CD4-positive, alpha-beta T cell treated with Interleukin-10 for 1 hour (primary cell): ENCODE results near the gene SRGAP3.

Experiments
- DNase-seq: peaks from one replicate; pipeline ENCODE4 v3.0.0-alpha.2; 2020

Gene SRGAP3

DNA sequence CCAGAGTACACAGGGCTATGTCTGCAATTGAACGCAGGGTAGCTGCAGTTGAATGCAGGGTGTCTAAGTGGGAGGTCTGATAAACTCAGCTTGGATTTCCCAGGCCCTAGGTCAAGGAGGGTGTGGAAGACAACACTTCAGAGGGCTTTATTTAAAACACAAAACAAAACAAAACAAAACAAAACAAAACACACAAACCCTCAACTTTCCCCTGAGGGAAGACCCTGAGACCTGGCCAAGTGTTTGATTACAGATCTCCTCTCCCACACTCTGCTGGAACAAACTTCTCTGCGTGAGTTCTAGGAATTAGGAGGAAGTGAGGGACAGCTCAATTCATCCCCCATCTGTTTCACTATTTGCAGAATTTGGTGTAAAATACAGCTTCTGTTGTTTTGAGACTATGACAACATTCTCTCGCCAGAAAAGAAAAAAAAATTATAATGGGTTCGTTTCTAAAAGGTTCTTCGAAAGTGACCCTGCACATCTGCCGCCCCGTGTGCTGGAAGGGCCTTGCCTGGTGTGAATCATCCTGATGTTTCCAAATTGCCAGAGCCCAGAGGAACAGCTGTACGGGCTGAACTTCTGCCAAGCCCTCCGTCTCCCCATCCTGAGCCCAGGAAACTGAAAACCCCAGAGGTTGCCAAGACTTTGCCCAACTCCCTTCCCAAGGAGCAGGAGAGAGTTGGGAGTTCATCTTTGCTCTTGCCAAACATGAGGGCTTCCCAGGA is 212.9 kb downstream of the SRGAP3 start:
- DNase-seq, result no peak

DNA sequence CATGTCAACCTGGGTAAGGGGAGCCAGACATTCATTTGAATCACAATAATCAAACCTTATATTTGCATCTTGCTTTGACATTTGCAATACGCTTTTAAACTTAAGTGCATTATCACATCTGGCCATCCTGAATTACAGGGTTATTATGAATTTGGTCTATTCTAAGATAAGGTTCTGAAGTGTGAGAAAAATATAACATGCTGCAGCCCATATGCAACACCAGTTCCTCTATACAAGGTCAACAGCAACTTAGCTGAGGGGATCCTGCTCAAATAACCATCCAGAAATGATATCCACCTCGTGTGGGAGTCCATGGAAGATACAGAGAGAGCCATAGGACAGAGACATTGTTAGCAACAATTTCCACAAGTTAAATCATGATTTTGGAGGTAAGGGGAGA is 213.5 kb downstream of the SRGAP3 start:
- no peak for DNase-seq

DNA sequence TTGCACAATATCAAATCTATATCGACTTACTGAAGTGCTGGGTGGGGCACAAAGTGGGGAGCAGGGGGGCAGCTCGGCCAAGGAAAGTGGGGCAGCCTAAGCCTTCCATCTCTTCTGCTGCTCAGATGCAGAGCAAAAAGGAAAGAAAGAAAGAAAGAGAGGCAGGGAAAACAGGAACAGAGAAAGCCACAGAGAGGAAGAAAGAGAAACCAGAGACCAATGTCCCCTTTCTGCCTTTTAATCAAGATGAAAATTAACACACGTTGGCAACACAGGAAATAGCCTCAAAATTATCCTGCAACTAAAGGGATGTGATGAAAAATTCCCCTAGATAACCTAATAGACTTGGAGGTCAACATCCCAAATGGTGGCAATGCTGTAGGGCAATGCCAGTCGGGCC is 214.0 kb downstream of the SRGAP3 start:
- DNase-seq, result no peak

DNA sequence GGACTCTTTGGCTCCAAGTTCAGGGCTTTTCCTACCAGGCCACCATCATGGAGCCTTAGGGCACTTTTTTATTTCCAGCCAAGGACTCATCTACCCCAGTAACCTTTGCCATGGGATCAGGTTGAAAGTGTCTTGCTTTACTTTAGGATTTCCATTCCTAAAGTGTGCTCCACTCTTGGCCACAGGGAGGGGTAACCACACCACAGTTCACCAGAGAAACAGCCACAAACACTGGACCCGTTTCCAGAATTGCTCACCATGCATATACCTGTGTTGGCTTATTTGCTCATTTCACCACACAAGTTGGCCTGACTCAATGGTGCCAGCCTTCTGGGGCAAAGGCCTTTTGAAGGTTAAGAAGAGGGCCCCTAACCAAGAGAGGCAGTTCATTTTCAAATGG is 215.6 kb downstream of the SRGAP3 start:
- no peak for DNase-seq

DNA sequence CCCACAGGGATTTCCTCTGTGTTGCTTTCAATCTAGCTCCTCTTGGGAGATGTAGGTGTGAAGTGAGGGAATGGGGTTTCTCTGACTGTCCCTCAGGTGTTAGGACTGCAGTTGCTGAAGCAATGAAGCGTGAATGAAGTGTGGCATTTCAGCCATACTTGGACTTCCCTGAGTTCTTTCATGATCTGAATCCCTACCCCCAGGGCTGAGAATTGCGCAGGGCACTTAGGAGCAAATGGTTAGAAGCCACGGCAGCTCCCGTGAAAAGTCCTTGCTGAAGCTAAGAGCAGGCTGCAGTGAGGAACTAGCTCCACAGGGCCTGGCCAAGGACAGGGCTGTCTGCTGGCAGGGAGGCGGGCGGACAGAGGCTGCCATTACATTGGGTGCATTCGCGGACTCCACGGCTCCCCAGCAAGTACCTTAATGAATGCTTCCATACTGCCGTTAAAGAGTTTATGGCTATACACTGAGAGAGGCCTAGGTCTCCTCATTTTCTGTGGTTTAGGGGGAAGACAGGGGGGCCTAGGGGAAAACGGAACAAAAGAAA is 217.1 kb downstream of the SRGAP3 start:
- DNase-seq, result no peak

DNA sequence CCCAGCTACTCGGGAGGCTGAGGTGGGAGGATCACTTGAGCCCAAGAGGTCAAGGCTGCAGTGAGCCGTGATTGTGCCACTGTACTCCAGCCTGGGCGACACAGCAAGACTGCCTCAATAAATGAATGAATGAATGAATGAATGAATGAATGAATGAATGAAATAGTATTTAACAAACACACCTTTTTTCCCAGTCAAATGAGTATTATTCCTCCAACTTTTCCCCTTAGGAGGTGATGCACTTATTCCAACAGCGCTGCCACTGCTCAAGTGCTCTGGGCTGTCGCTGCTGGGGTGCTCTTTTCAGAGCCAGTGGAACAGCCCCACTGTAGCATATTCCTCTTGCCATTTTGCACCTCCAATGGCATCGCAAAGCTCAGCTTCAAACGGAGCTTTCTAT is 219.4 kb downstream of the SRGAP3 start:
- DNase-seq, result no peak

DNA sequence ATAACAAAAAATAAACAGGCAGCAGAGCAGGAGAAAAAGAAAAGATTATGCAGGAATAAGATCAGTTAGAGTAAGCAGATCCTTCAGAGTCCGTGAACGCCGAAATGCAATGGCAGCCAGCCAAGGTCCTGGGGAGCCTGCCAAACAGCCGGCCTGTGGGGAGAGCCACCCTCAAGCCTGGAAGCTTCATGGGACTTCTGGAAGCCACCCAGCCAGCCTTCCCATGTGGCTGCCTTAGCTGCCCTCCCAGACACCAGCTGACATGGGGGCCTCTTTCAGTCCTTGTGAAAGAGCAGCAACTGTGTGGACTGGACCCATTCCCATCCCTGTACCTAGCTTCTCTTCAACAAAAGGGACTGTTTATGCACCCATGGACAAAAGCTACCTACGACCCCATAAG is 221.3 kb downstream of the SRGAP3 start:
- no peak for DNase-seq

DNA sequence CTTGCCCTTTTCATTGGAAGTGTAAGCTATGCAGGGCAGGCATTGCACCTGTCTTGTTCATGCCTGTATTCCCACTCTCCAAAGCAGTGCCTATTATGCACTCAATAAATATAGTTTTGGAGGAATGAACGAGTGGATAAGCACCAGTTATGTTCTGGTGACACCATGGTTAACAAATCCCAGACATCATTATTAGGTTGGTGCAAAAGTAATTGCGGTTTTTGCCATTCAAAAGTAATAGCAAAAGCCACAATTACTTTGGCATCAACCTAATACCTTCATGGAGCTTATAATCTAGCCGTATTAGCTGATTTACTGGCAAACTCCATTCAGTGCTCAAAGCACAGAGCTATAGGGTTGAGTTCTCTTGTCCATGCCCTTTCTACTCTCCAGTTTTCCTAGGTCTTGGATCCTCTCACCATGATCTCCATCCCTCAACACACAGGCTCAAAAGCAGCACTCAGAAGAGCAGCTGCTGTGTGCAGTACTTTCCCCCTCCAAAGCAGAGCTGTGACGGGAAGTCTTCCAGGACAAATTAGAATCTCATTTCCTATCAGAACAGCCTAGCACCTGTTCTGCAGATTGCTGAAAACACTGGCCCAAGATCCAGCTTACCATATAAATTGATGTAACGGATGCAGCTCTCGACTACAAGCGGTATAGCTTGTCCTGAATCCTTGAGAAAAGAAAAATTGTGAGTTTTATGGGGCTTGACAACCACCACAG is 223.0 kb downstream of the SRGAP3 start:
- DNase-seq, result no peak

DNA sequence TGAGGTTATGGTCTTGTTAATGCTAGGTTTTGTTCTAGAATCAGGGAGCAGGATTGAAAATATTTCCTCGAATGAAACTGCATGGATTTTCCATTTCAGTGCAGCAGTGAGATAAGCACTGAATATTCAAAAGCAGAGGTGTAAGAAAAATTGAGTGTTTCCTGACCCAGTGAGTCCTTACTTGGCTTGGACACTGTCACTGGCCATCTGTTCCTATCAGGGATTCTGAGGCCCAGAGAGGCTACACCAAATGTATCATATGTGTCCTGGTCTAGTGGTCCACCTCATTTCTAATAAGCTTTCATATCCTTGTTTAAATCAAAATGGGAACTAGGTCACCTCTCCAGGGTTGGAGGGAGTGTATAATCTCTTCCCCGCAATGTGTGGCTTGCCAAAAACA is 225.1 kb downstream of the SRGAP3 start:
- DNase-seq, result no peak

DNA sequence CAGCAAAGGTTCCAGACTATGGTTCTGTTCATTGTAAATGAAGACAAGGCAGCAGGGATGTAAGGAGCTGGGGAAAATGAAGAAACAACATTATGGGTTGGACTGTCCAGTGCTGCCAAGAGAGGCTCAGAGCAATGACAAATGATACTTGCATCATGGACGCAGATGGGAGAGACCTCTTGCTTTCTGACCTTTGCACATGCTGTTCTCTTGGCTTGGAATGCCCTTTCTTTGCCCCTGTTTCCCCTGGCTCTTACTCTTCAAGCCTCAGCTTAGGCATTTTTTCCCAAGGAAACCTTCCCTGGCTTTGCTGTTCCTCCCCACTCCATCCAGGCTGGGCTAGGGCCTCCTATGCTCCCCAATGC is 226.2 kb downstream of the SRGAP3 start:
- DNase-seq, result no peak

DNA sequence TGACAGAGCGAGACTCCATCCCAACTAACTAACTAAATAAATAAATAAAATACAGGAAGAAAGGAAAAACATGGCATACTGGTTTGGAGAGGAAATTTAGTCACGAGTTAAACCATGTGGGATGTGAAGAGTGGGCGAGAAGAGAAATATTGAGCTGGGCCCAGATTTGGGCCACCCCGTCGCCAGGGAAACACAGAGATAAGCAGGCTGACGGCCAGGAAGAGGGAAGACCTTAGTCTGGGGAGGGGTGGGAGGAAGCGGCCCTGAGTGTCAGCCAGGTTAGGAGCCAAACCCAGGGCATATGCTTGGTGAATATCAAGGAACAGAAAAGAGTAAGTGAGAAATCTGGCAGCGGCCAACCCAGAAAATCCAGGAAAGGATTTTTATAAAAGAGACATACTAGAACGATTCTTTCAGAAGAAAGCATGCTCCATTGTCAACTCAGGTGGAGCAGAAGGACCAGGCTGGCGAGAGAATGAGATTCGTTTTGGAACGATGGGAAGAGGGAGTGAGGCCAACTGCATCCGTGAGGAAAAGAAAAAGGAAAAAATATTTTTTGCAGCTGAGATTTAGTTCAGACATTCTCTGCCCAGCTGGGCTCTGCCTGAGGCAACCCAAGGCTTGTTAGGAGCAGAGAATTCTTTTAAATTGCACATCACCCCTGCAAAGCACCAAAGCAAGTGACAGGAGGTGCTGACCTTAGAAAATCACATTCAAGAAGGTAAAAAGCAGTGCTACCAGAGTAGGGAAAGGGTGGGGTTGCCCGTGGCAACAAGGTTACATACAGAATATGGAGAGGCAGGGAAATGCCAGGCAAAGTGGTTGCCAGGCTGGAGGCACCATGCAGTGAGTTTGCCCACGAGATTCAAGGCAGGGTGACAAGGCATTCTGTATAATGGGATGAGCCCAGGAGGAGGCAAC is 226.9 kb downstream of the SRGAP3 start:
- DNase-seq, result no peak

DNA sequence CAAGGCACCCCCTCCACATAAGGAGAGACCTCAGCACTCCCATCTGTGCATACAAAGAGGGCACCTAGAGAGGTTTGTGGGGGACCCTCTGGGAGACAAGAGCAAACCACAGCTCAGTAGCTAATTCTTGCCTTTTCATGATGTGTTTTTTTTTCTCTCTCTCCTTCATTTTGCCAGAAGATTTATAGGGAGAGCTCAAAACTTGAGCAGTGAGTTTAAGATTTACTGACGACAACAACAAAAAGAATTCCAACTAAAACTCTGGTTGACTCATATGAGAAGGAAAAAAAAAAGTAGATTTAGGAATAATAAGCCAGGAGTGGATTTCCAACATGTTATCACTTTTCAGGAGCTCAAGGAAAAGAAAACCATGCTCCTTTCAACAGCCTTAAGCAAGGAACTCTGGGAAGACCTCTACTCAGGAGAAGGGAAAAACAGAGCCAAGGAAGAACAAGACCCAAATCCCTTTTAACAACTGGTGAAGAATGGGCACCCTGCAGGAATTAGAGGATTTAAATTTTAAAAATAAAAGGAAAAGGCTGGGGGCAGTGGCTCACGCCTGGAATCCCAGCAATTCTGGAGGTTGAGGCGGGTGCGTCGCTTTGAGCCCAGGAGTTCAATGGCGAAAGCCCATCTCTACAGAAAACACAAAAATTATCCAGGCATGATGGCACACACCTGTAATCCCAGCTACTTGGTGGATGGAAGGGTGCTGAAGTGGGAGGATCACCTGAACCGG is 228.0 kb downstream of the SRGAP3 start:
- no peak for DNase-seq

DNA sequence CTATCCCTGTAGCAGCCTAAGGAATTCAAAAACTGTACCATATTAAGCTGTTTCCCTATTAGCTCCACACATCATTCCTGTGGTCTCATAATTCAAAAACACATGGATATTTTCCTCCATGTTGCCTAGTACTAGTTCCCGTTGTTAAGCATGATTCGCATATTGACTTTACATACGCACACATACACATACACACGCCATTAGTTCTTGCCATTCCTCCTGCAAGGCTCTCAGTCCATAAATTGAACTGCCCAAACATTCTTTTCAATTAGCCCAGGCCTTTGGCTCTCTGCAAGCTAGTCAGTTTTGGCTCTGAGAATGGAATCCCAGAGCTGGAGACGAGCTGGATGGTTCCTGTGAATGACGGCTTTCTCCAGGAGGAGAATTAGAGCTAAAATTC is 229.0 kb downstream of the SRGAP3 start:
- DNase-seq, result no peak

DNA sequence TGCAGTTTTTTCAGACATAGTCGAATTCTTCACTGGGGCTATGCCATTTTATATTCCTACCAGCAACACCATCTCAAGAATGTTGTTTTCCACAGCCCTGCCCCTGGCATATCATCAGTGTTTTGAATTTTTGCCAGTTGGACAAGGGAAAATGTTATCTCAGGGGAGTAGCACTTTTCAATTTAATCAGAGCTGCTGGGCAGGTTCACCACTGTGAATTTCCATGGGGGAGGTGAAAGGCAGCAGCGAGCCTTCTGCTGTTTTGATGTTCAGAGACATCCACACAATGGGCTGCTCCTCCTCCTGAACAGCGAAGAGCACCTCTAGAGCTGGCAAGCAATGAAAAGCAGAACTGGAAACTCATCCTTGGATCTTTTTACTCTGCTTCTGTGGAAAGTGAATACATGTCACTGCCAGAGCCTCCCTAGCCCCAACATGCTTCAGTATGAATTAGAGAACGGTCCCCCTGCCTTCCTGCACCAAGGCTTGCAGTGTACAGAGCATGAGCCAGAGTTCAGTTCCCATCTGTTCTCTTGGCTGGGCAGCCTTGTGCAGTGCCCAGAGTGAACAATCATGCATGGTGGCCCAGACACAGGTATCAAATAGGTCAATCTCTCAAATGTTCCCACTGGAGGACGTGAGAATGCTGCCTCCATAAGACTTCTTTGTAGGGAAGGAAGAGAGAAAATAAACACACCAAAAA is 230.0 kb downstream of the SRGAP3 start:
- no peak for DNase-seq

DNA sequence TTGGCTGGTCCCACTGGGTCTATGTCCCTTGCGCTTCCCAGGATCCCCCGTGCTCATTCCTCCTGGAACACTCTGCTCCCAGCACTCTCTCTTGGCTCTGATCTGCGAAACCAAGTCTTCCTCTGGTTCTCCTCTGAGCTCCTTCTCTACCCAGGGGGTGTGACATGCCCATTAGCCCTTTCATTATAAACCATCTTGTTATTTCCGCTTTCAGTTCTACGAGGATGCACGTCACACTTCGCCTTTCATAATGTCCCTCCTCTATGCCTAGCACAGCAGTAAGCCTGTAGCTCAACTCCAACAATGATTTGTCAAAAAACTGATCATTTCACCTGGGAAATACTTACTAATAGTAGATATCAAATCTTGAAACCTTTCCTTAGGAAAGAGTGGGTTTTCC is 234.2 kb downstream of the SRGAP3 start:
- no peak for DNase-seq

DNA sequence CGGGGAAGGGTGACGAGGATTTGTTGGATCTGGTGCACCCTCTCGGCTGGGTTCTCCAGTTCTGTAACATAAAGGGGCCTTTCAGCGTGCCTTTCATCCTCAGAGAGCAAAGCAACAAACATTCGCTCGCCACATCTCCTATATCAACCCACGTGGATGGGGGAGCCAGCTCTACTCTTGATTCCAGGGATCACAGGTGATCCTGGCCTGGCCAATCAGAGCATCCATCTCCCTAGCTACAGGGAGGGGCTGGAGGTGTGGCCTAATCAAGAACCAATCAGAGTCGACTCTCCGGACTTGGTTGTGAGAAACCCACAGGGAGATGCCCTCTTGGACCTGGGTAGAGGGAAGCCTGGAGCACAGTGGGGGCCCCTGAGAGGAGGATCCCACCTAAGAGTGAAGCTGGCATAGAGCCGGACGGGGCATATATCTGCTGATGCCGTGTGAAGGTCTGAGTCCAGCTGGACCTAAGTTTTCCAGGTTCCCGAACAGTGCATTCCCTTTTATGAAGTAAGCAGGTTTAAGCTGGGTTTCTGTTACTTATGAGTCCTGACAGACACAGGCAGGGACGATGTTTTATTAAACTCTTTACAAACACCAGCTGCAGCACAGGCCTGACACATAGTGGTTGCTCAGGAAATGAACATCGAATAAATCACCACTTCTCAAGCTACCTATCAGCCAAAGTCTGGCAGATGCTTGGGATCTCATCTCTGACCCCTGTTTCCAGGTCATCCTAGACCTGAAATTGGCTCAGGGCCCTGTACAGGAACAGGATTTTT is 235.5 kb downstream of the SRGAP3 start:
- DNase-seq, result no peak

DNA sequence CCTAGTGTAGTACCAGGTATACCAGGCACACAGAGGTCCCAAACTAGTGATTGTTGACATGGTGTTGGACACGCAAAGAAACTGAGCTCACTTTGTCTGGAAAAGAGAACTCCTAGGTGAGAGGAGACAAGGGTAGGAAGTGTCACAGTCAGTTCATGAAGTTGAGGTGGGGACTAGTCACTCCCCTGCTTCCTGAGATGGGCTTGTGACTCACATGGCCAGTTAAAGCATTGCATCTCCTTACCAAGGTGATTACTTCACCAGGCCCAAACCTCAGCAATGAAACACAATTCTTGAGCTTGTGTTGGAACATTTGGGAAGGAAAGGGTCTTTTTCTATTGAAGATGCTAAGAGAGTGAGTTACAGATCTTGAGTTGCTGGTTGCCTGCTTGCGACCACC is 236.9 kb downstream of the SRGAP3 start:
- DNase-seq, result no peak

DNA sequence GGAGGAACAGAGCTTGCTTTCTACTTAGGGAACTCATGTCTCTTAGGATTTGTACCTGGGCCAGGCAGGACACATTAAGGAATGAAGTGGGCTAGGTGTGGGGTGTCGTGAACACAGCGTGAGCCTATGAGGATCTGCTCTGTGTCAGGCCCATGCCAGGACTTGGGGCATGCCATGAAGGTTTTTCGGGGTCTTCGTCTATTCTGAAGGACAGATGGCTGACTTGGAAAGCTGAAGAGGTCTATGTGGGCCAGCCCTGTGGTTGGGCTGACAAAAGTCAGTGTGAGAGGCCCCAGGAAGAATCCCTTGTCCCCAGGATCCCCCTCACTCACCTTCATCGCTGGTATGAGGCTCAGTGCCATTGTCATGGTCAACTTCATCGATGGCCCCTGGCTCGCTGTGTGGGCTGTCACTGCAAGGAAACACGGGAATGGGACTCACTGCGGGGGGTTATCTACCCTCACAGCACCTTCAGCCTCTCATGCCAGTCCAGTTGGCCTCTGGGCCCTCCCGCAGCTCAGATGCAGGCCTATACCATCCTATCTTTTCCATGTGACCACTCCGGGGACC is 239.4 kb downstream of the SRGAP3 start:
- no peak for DNase-seq

DNA sequence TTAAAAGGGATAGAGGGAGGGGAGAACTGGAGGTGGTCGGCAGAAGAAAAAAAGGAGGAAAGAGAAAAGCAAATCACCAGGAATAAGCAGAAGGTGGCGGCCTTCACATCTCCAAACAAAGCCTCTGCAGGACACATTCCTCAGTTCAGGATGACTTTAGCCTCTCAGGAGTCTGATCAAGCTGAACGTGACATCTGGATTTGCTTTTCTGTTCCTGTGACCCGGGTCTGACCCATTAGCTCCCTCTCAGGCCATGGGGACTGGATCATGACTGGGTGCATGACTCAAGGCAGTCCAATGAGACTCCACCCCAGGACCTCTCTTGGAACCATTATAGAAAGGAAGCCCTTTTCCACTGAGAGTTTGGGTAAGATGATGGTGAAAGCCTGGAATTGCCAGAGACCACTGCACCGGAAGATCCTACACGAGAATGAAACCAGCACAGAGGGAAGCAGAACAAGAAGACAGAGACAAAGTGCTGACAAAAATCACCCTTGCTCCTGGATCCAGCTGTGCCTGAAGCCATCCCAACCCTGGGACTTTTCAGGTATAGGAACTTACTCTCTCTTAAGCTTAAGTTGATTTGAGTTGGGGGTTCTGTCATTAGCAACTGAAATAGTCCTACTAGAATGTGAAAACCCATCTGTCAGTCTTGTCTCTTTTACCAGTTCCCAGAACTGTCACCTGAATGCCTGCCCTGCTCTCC is 240.7 kb downstream of the SRGAP3 start:
- DNase-seq, result no peak

DNA sequence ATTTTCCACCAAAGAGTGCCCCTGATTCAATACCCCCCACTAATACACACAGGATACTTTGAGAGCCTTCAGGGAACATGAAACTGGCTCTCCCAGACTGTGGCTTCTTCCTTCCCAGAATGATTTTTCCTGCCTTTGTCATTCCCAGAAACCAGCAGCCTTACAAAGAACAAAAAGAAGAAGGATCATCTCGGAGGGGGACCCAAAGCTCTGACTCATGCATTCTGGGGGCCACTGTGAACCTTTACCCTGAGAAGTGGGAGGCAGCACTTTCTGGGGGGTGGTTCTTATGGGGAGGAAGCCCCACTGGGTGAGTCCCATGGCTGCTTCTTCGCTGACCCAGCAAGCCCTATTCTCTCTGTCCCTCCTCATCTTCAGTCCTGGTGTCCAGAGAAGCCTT is 241.5 kb downstream of the SRGAP3 start:
- no peak for DNase-seq
